ENCODE data around the gene WWC1. TPM values are rescaled to one million over a fixed set of nuclear protein-coding genes. Genes with fewer than 3 reads are reported as not detected.
"Not testable (repeated sequence)": the region's sequence is repeated elsewhere in the genome, so short reads cannot be mapped to it uniquely, and the experiment has no call there.

WWC1 gene
- polyA plus RNA-seq, 1 donor: 1.0 TPM

- no peak for DNase-seq
Observed at GRCh38 chr5:168415401-168415800, 124.0 kb downstream of the WWC1 start.

GRCh38 chr5:168415971-168416370 lies 124.5 kb downstream of the WWC1 start:
- no peak for DNase-seq

DNA sequence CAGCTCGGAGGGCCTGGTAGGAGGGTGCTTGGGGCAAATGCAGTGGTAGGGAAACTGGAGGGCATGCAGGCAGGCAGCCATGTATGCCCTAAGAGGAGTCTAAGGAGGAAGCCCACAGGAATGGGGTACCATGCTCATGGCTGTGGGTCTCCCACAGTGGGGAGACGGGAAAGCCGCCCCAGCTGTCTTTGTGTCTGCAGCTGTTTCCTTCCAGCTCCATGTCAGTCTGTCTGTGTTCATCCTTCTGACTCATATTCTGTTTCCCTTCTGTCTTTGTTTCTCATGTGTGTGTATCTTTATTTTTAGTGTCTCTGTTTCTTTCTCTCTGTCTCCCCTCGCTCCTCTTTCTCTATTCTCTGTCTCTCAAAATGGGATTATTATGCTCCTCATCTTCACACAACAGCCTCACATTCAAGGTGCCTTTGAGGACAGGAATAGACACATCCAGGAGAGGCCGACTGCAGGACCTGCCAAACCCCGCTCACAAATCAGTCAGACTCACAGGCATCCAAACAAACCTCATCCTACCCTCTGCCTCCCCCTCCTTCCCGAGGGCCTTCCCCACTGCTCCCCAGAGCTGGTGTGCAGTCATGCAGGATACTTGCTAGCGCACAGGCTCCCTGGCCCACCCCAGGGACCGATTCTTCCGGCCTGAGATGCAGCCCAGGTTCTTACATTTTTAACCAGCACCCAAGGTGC lies 126.4 kb downstream of the WWC1 start:
- DNase-seq: no peak

DNA sequence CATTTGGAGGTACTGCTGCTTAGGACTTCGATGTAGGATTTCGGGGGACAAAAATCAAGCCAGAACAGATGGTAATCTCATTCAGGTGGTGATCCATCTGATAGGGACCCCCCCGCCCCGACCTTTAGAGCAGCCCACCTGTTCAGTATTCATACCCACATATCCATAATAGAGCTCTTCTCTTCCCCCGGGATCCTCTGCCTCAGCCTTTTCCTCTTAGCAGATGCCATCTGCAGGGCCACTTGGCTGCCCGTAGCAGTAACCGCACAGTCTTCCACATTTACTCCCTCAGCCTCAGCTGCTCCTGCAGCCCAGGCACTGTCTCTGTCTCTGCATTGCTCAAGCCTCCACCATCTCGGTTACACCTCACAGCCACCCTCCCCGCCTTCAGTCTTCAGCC lies 129.0 kb downstream of the WWC1 start:
- no peak for DNase-seq

DNA sequence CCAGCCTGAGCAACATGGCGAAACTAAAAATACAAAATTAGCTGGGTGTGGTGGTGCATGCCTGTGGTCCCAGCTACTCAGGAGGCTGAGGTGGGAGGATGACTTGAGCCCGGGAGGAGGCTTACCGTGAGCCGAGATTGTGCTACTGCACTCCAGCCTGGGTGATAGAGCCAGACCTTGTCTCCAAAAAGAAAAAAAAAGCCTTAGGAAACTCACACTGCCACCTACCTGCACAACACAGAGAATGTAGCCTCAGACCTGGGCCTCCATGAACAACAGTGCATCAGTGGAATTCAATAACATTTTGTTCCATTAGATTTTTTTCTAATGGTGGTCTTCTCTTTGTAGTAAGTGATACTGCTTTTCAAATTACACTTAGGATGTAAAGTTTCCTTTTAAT lies 131.0 kb downstream of the WWC1 start:
- DNase-seq: no peak

DNA sequence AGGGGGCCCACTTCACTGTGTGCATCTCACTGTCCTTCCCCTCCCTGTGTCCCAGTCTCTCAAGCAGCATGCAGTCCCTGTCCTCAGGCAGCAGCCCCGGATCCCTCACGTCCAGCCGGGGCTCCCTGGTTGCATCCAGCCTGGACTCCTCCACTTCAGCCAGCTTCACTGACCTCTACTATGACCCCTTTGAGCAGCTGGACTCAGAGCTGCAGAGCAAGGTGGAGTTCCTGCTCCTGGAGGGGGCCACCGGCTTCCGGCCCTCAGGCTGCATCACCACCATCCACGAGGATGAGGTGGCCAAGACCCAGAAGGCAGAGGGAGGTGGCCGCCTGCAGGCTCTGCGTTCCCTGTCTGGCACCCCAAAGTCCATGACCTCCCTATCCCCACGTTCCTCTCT lies 132.0 kb downstream of the WWC1 start:
- DNase-seq: no peak

GRCh38 chr5:168423971-168424370 lies 132.5 kb downstream of the WWC1 start:
- DNase-seq: no peak

DNA sequence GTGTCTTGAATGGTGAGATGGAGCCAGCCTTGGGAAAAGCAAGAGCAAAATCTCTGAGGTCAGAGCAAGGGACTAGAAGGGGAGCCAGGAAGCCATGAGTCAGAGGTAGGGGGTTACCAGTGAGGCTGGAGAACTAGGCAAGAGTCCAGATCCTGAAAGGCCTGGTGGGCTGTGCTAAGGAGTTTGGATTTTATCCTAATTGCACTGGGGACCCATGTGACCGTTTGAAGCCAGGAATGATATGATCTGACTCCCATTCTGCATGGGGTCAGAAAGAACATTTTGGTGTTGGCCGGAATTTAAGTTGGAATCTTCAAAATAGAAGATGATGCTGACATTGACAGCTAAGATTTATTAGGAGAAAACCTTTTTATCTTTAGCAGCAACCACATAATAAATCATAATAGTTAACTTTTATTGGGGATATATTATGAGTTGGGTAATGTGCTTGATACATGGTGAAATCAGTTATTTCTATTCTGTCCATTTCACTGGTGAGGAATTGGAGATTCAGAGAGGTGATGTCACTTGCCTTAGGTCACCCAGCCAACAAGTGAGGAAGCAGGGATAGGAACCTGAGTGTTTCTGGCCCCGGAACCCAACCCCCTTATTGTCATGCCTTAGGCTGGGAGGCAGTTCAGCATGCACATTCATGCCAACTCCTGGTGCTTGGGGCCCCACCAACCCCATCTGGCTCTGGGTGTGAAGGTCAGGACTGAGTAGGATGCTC lies 133.3 kb downstream of the WWC1 start:
- no peak for DNase-seq

GRCh38 chr5:168426007-168426863 lies 134.8 kb downstream of the WWC1 start:
- no peak for DNase-seq

DNA sequence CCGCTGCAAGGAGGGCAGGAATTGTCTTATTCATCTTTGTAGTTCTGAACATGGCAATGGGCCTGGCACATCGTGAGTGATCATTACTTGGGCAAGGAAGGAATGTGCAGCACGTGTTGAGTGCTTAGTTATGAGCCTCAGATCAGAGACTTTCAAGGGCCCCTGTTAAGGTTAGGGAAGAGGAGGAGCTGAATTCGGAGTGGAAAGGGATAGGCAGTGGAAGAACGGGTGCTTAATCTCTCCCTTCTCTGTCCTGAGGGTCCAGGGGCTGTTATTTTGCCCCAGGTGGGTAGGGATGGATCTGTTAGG lies 135.4 kb downstream of the WWC1 start:
- DNase-seq: no peak

GRCh38 chr5:168427224-168427623 lies 135.8 kb downstream of the WWC1 start:
- DNase-seq: no peak

DNA sequence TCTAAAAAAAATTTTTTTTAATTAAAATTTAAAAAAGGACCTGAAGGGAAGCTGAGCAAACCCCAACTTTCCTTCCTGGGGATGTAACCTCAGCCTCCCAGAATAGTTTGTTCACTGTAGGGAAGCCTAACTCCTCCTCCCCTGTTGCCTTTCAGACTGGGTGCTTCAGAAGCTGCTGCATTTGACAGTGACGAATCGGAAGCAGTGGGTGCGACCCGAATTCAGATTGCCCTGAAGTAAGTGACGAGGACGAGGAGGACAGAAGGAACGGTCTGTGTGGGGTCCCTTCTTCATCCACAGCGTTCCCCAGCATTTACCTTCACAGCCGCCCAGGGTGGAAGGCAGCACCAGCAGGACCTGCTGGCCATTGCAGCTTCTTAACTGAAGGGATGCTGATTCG lies 137.1 kb downstream of the WWC1 start:
- no peak for DNase-seq

GRCh38 chr5:168430296-168430695 lies 138.9 kb downstream of the WWC1 start:
- DNase-seq: no peak

DNA sequence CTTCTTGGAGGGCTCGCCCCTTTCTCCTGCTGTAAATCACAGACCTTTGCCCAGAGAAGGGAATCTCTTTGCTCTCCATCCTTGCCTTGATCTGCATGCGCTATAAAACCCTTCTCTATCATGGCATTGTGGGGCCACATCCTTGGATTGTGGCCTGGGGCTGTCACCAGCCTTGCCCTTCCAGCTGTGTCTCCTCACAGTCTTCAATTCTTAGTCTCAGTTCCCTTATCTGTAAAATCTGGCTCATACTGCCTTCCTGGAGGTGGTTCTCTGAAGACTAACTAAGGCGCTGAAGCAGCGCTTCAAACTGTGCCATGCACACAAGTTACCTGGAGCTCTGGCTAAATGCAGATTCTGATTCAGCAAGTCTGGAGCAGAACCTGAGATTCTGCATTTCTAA lies 141.5 kb downstream of the WWC1 start:
- DNase-seq: no peak

DNA sequence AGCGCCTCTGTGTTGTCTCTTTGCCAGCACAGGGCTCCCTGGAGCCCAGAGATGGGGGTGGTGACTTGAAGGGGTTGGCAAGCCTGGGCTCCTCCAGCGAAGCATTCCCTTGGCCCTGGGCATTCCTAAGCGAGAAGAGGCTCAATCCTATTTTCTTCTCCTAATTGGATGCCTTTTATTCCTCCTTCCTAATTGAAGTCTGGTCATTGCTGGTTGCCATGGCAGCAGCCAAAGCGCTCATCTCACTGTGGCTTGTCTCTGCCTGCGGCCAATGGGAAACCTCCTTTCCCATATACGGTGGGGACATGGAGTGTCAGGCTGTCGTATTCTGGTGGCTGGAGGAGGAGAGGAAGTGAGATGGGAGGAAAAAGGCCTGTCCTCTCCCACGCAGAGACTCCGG lies 142.6 kb downstream of the WWC1 start:
- DNase-seq: no peak

- DNase-seq: no peak
Observed at GRCh38 chr5:168434746-168435321, 143.4 kb downstream of the WWC1 start.

DNA sequence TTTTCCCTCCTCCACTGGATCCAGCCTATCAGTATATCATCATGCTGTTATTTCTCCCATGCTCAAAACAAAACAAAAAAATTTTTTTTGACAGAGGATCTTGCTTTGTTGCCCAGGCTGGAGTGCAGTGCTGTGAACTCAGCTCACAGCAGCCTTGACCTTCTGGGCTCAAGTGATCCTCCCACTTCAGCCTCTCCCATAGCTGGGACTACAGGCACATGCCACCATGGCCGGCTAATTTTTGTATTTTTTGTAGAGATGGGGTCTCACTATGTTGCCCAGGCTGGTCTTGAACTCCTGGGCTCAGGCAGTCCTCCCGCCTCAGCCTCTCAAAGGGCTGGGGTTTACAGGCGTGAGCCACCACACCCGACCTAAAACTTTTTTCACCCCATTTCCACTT lies 143.9 kb downstream of the WWC1 start:
- not testable (repeated sequence) for DNase-seq

GRCh38 chr5:168438349-168438748 lies 146.9 kb downstream of the WWC1 start:
- DNase-seq: no peak

DNA sequence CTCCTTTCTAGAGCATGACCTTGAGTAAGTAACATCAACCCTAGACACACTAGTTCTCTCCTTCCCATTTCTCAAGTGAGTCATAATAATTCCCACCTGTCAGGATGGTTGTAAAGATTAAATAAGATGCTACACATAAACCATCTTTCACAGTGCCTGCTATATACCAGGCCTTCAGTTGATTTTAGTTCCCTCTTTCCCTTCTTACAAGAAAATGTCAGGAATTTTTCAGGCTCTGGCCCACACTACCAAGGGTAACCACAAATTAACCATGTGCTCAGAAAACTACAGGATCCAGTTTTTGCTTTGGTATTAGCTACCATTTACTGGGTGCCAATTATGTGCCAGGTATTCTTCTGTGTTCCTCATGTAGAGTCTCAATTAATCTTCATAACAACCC lies 152.1 kb downstream of the WWC1 start:
- DNase-seq: no peak

DNA sequence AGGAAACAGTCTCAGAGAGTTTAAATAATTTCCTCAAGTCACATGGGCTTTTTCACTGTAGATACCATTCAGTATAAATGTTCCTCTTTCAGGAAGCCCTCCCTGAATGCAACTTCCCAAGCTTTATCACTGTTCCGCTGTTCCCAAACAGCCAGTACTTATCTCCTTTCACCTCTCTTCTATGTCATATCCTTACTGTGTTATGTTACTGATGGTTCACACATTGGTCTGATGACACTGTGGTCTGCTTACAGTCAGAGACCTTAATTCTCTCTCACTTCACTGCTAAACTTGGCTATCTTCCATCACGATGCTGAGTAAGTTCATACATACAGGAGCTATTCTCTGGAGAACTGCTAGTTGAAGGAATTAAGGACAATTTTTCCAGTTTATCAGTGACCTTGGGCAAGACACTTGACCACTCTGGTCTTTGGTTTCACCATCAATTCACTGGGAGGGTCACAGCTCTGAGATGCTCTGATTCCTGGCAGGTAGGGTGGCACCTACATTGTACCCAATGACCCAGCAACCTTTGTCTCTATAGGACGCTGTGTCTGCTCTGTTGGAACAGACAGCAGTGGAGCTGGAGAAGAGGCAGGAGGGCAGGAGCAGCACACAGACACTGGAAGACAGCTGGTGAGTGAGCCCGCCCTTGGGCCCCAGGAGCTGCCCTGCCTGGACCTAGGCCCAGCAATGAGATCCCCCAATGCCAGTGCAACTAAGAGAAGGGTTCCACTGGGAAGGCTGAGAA lies 152.7 kb downstream of the WWC1 start:
- DNase-seq: no peak

DNA sequence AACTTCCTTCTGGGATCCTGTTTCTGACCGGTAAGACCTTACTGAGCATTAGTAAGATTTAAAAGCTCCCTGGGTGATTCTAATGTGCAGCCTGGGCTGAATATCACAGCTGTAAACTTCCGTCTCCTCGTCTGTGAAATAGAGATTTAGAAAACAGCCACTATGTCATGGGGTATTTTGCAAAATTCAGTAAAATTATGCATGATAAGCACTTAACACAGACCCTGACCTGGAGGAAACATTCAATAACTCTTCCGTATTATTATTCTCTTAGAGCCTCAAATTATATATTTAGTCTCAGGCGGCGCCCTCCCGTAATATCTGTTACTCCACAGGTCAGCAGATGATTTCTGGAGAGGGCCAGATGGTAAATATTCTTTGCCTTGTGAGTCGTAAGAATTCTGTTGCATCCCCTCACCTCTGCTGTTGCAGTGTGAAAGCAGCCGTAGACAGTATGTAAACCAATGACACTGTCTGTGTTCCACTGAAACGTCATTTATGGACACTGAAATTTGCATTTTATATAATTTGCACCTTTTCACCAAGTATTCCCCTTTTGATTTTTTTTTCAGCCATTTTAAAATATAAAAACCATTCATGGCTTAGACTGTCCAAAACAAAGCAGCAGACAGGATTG lies 155.7 kb downstream of the WWC1 start:
- no peak for DNase-seq

DNA sequence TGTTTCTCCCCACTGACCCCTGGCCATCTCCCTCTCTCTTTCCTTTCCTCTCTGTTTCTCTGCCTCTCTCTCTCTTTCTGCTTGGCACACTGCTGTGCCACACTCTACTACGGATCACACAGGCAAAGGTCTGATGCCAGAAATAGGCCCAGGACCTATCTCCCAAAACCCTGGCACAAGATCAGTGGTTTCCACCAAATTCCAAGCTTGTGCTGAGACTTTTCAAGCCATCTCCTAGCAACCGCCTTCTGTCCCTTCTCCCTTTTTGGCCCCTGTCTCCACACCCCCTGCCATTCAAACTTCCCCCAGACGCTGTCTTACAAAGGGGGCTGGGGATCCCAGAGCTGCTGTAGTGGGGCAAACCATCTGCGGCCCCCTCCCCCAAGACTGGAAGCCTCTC lies 156.4 kb downstream of the WWC1 start:
- no peak for DNase-seq
